IMR-90 (cell line): ENCODE data around the gene PSMG4. TPM values are rescaled to one million over a fixed set of nuclear protein-coding genes. Genes with fewer than 3 reads are reported as not detected.

ENCODE experiments used
- ATAC-seq: fragments of 200-7000 bp; cut with Tn5 transposase; 2 replicates; pipeline ENCODE4 v1.9.1; 2020; ENCODE audit warnings: low read depth, mild to moderate bottlenecking, moderate library complexity
- BruUV-seq: library from RNA; stranded (reverse); fragments of 400-500 nt; replicated peaks from 2 replicates; lab custom pipeline; 2021; lab: Mats Ljungman, UMichigan
- CTCF ChIA-PET: fragments of 300-600 bp; formaldehyde crosslinking; extraction: SDS; loops from one replicate; lab custom pipeline; 2021; ENCODE audit warnings: antibody characterized with exemption; lab: Yijun Ruan, JAX
- POLR2A ChIA-PET: fragments of 300-600 bp; sonication (Branson Sonifier 250); formaldehyde crosslinking; loops from one replicate; lab custom pipeline; 2022; ENCODE audit warnings: antibody characterized with exemption; ENCODE audit not compliant: unreplicated experiment; lab: Charles Lee
- DNase-seq: peaks from one replicate; pipeline ENCODE4 v3.0.0; 2013
- H2AFZ ChIP-seq: replicated peaks from 2 replicates; pipeline ENCODE3; 2013; ENCODE audit warnings: low read length, mild to moderate bottlenecking; ENCODE audit not compliant: poor library complexity
- H2AK5ac ChIP-seq: 2 replicates; pipeline ENCODE4 v1.6.1; 2013; ENCODE audit warnings: low read depth, low read length, inconsistent platforms
- H2AK9ac ChIP-seq: replicated peaks from 2 replicates; pipeline ENCODE3; 2013; ENCODE audit warnings: mild to moderate bottlenecking, low read depth, low read length, moderate library complexity; ENCODE audit not compliant: poor library complexity
- H2BK120ac ChIP-seq: 2 replicates; pipeline ENCODE4 v1.6.1; 2013; ENCODE audit warnings: low read depth, low read length, inconsistent platforms
- H2BK15ac ChIP-seq: 3 replicates; pipeline ENCODE4 v1.6.1; 2013; ENCODE audit warnings: low read depth, low read length, inconsistent platforms
- H2BK20ac ChIP-seq: 2 replicates; pipeline ENCODE4 v1.6.1; 2013; ENCODE audit warnings: low read depth, mild to moderate bottlenecking, inconsistent platforms, low read length, moderate library complexity
- H2BK5ac ChIP-seq: 2 replicates; pipeline ENCODE4 v1.6.1; 2013; ENCODE audit warnings: mild to moderate bottlenecking, low read depth, low read length, inconsistent platforms; ENCODE audit not compliant: poor library complexity, severe bottlenecking
- H3K14ac ChIP-seq: replicated peaks from 2 replicates; pipeline ENCODE4 v1.6.1; 2013; ENCODE audit warnings: low read depth, low read length, inconsistent platforms
- H3K18ac ChIP-seq: 2 replicates; pipeline ENCODE4 v1.6.1; 2013; ENCODE audit warnings: low read depth, low read length, control low read depth
- H3K23ac ChIP-seq: 2 replicates; pipeline ENCODE4 v1.6.1; 2013; ENCODE audit warnings: low read depth, low read length, inconsistent platforms
- H3K27ac ChIP-seq: 2 replicates; pipeline ENCODE4 v1.5.1; 2013; ENCODE audit warnings: mild to moderate bottlenecking, control low read depth, low read length; ENCODE audit not compliant: insufficient read depth
- H3K27me3 ChIP-seq: 2 replicates; pipeline ENCODE4 v1.6.1; 2013; ENCODE audit warnings: low read length; ENCODE audit not compliant: control insufficient read depth, insufficient read depth
- H3K36me3 ChIP-seq: 2 replicates; pipeline ENCODE4 v1.6.1; 2013; ENCODE audit warnings: low read length, mixed read lengths; ENCODE audit not compliant: control insufficient read depth, insufficient read depth
- H3K4ac ChIP-seq: 2 replicates; pipeline ENCODE4 v1.6.1; 2013; ENCODE audit warnings: low read depth, low read length, inconsistent platforms
- H3K4me1 ChIP-seq: 2 replicates; pipeline ENCODE4 v1.6.1; 2013; ENCODE audit warnings: low read length, mixed read lengths; ENCODE audit not compliant: control insufficient read depth, insufficient read depth
- H3K4me2 ChIP-seq: 2 replicates; pipeline ENCODE4 v1.6.1; 2013; ENCODE audit warnings: low read depth, mild to moderate bottlenecking, control low read depth, low read length, moderate library complexity
- H3K4me3 ChIP-seq: 2 replicates; pipeline ENCODE4 v1.5.1; 2013; ENCODE audit warnings: low read depth, mild to moderate bottlenecking, control low read depth, low read length, moderate library complexity; ENCODE audit not compliant: insufficient read depth
- H3K56ac ChIP-seq: 2 replicates; pipeline ENCODE4 v1.6.1; 2013; ENCODE audit warnings: low read length, inconsistent platforms; ENCODE audit not compliant: insufficient read depth; ENCODE audit errors: extremely low read depth
- H3K79me1 ChIP-seq, 2 experiments: 2 replicates each; pipeline ENCODE4 v1.6.1; 2013; ENCODE audit warnings: low read length in 2 of 2, inconsistent platforms in 1 of 2, low read depth in 1 of 2
- H3K9ac ChIP-seq: 2 replicates; pipeline ENCODE4 v1.6.1; 2013; ENCODE audit warnings: low read depth, low read length, control low read depth
- H3K9me1 ChIP-seq: 2 replicates; pipeline ENCODE4 v1.6.1; 2013; ENCODE audit warnings: low read length, inconsistent platforms; ENCODE audit not compliant: insufficient read depth
- H3K9me3 ChIP-seq: 2 replicates; pipeline ENCODE4 v1.6.1; 2013; ENCODE audit warnings: low read length; ENCODE audit not compliant: control insufficient read depth, insufficient read depth
- H4K20me1 ChIP-seq: 2 replicates; pipeline ENCODE4 v1.6.1; 2013; ENCODE audit warnings: low read length, inconsistent platforms; ENCODE audit not compliant: insufficient read depth
- H4K5ac ChIP-seq: 2 replicates; pipeline ENCODE4 v1.6.1; 2013; ENCODE audit warnings: mild to moderate bottlenecking, low read depth, low read length, control low read depth
- H4K8ac ChIP-seq, 2 experiments: 2 replicates each; pipeline ENCODE4 v1.6.1; 2013; ENCODE audit warnings: low read depth in 2 of 2, low read length in 2 of 2, control low read depth in 1 of 2, inconsistent platforms in 1 of 2
- H4K91ac ChIP-seq: 2 replicates; pipeline ENCODE4 v1.6.1; 2013; ENCODE audit warnings: low read depth, low read length, inconsistent platforms; ENCODE audit not compliant: insufficient read depth
- MAFK ChIP-seq: IDR thresholded peaks from 2 replicates; pipeline ENCODE4 v1.6.1; 2012; ENCODE audit warnings: low read depth, low read length, improper control_type of control experiment
- POLR2A ChIP-seq: IDR thresholded peaks from 2 replicates; pipeline ENCODE4 v1.6.1; 2012; ENCODE audit warnings: mild to moderate bottlenecking, low read depth, low read length
- WGBS, 2 experiments: methylation state at CpG; one replicate each; pipeline versions ENCODE4 v1.1.5 to v1.1.7; 2013; ENCODE audit warnings: missing lambda C conversion rate in 2 of 2; ENCODE audit not compliant: insufficient read length in 1 of 2; ENCODE audit errors: extremely low coverage in 2 of 2; 5-methylcytosine and 5-hydroxymethylcytosine counted together
- dilution Hi-C: fragments of 300-500 bp; cut with HindIII; formaldehyde crosslinking; loops from one replicate; pipeline ENCODE4 v1.14.3; 2018; ENCODE audit warnings: low sequenced_read_pairs; ENCODE audit not compliant: unreplicated experiment
- in situ Hi-C: fragments of 300-500 bp; cut with MboI; formaldehyde crosslinking; loops from 3 replicates; pipeline ENCODE4 v1.14.3; 2019; ENCODE audit warnings: low sequenced_read_pairs, inconsistent platforms, mixed read lengths
- intact Hi-C: fragments of 100-400 bp; cut with micrococcal nuclease; formaldehyde crosslinking; loops from 2 replicates; pipeline ENCODE4 v1.10.0; 2022
- polyA plus RNA-seq, 3 experiments: library from polyadenylated mRNA; depleted of rRNA; stranded (reverse); fragments of >200 nt; gene quantifications; 2 replicates each; pipeline ENCODE4 v1.2.3, GENCODE V29; 2012; ENCODE audit warnings: low replicate concordance in 1 of 3
- total RNA-seq: library from RNA; depleted of rRNA; stranded (reverse); fragments of >200 nt; gene quantifications from 2 replicates; pipeline ENCODE4 v1.2.3, GENCODE V29; 2012

PSMG4 gene
- total and polyA plus RNA-seq, 2 of the 4 experiments (the other 2 are of a cell fraction) = 5.6 to 13.4 TPM

DNA sequence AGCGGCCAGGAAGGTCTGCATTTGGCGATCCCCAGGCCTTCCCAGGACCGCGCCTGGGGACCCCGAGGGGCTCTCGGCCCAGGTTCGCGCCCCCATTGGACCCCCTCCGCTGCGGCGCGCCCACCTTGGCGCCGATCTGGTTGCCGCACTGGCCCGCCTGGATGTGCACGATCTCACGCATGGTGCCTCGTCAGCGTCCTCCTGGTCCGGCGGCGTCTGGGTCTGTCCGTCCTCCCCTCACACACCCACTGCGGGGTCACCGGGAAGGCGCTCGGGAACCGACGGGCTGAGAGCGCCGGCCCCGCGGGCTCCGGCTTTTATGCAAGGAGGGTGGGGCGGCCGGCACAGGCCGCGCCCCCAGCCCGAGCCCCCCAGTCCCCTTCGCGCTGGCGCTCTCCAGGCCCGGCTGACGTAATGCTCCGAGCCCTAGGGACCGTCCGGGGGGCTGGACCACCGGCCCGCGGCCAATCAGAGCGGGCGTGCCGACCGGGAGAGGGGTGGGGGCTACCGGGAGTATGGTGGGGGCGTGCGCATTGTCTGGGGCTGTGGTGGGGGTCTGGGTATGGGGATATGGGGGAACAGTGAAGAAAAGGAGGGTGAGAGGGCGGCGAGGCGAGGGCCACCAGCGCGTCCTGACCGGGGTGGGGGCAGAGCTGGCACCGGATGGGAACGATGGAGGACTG is 31.2 kb upstream of the PSMG4 start, which contains the start of gene TUBB2B:
Gene TUBB2B, minus strand, starts transcription at position 291 of the 683 bp plus-strand sequence. Its CDS starts 110 bp downstream, at position 181.
- H4K8ac ChIP-seq = no peak within 1 kb of the TSS
- peaks cover 3% of the 10 kb centered on the region; the same call in 1 of the 2 replicates for H3K4me1 ChIP-seq
- no peak within 1 kb of the TSS for H3K14ac ChIP-seq
- H2AK5ac ChIP-seq = peak within 1 kb of the TSS; percentile 39; the same call in 1 of the 2 replicates
- BruUV-seq = no TSS peak
- dilution Hi-C loops (no loop called here), in situ Hi-C loops (no loop called here), intact Hi-C loops (no loop called here)
- ChIA-PET POLR2A (no interaction called here), CTCF (no interaction called here)
- H4K20me1 ChIP-seq = peaks cover 9% of the 10 kb centered on the region; the same call in 1 of the 2 replicates
- no peak within 1 kb of the TSS; the same call in 1 of the 2 replicates for H2BK20ac ChIP-seq
- no peak within 1 kb of the TSS for H3K23ac ChIP-seq
- no peaks in the 10 kb centered on the region for H3K36me3 ChIP-seq
- no peak within 1 kb of the TSS; the same call in 2 of the 3 replicates for H2BK15ac ChIP-seq
- no peak within 1 kb of the TSS for H2BK5ac ChIP-seq
- TF ChIP-seq POLR2A = peak; percentile 65; the same call in 1 of the 2 replicates
- no peak for TF ChIP-seq MAFK
- peaks cover 0 to 4% of the 10 kb centered on the region in 2 experiments; a peak in 1 of 4 replicates for H3K79me1 ChIP-seq
- WGBS, 2 experiments = 2% methylated on average over 31 of the region's 66 CpGs; no CpG with 5 or more reads in 1 of the 2 experiments
- DNase-seq (peak; percentile 37), ATAC-seq (peak; percentile 38)
- peaks cover 2% of the 10 kb centered on the region; the same call in 1 of the 2 replicates for H3K9me3 ChIP-seq
- H2BK120ac ChIP-seq = no peak within 1 kb of the TSS
- no peak within 1 kb of the TSS for H3K27ac ChIP-seq
- peaks cover 7% of the 10 kb centered on the region; the same call in 1 of the 2 replicates for H3K9me1 ChIP-seq
- H3K56ac ChIP-seq = no peak within 1 kb of the TSS
- no peak within 1 kb of the TSS for H4K91ac ChIP-seq
- H4K5ac ChIP-seq = no peak within 1 kb of the TSS
- peak within 1 kb of the TSS; percentile 77 for H2AFZ ChIP-seq
- peak within 1 kb of the TSS; percentile 79 for H3K4me2 ChIP-seq
- peaks cover 40% of the 10 kb centered on the region for H3K27me3 ChIP-seq
- H3K4me3 ChIP-seq = peak within 1 kb of the TSS; percentile 42
- peak within 1 kb of the TSS; percentile 19; the same call in 1 of the 2 replicates for H3K4ac ChIP-seq
- H3K18ac ChIP-seq = no peak within 1 kb of the TSS
- peak within 1 kb of the TSS; percentile 83 for H2AK9ac ChIP-seq
- peak within 1 kb of the TSS; percentile 21 for H3K9ac ChIP-seq
